Limb (tissue), 2 donors: Measurements from ENCODE around the gene ADGRL3.
A peak's percentile ranks its signal among the peaks of the same experiment; 100 is the strongest.

Experiments
- DNase-seq, 2 donors: peaks; one replicate each; pipeline ENCODE4 v3.0.0-alpha.2; 2016; ENCODE audit errors: extremely low spot score in 2 of 2

Gene ADGRL3

GRCh38 chr4:61408861-61409260 is 208.7 kb downstream of the ADGRL3 start:
- DNase-seq: no peak

- no peak for DNase-seq
Measured at GRCh38 chr4:61411241-61411640, 211.1 kb downstream of the ADGRL3 start.

GRCh38 chr4:61425315-61425714 is 225.2 kb downstream of the ADGRL3 start:
- no peak for DNase-seq

- DNase-seq: no peak
Measured at GRCh38 chr4:61426229-61426628, 226.1 kb downstream of the ADGRL3 start.

GRCh38 chr4:61427099-61427817 is 227.1 kb downstream of the ADGRL3 start:
- no peak for DNase-seq

- DNase-seq: no peak
Measured at GRCh38 chr4:61427818-61428495, 227.8 kb downstream of the ADGRL3 start.

GRCh38 chr4:61428950-61429349 is 228.8 kb downstream of the ADGRL3 start:
- no peak for DNase-seq

GRCh38 chr4:61431131-61431530 is 231.0 kb downstream of the ADGRL3 start:
- DNase-seq: no peak

GRCh38 chr4:61437923-61438322 is 237.8 kb downstream of the ADGRL3 start:
- no peak for DNase-seq

GRCh38 chr4:61440321-61440720 is 240.2 kb downstream of the ADGRL3 start:
- no peak for DNase-seq

- DNase-seq: no peak
Measured at GRCh38 chr4:61442936-61443335, 242.8 kb downstream of the ADGRL3 start.

- no peak for DNase-seq
Measured at GRCh38 chr4:61443813-61444510, 243.8 kb downstream of the ADGRL3 start.

- DNase-seq: no peak
Measured at GRCh38 chr4:61445374-61446063, 245.4 kb downstream of the ADGRL3 start.

GRCh38 chr4:61446941-61447340 is 246.8 kb downstream of the ADGRL3 start:
- no peak for DNase-seq

- DNase-seq: no peak
Measured at GRCh38 chr4:61447918-61448317, 247.8 kb downstream of the ADGRL3 start.

GRCh38 chr4:61451935-61452334 is 251.8 kb downstream of the ADGRL3 start:
- no peak for DNase-seq

- DNase-seq: no peak
Measured at GRCh38 chr4:61461956-61462355, 261.8 kb downstream of the ADGRL3 start.

- no peak for DNase-seq
Measured at GRCh38 chr4:61462451-61463326, 262.6 kb downstream of the ADGRL3 start.

GRCh38 chr4:61468024-61468720 is 268.0 kb downstream of the ADGRL3 start:
- DNase-seq: no peak

- peak in 1 of 2 donors; percentile 15 for DNase-seq
Measured at GRCh38 chr4:61473306-61473705, 273.2 kb downstream of the ADGRL3 start.
